HepG2 (cell line): ENCODE measurements around the gene CLDND2. TPM values are rescaled to one million over a fixed set of nuclear protein-coding genes. Genes with fewer than 3 reads are reported as not detected.

Experiments
- ATAC-seq: fragments of 200-7000 bp; cut with Tn5 transposase; 3 replicates; pipeline ENCODE4 v1.9.1; 2020; ENCODE audit warnings: mild to moderate bottlenecking, moderate library complexity
- BruUV-seq: library from RNA; stranded (reverse); fragments of 400-500 nt; replicated peaks from 2 replicates; lab custom pipeline; 2021; lab: Mats Ljungman, UMichigan
- CTCF ChIA-PET: fragments of 300-600 bp; formaldehyde crosslinking; extraction: SDS; loops from one replicate; lab custom pipeline; 2021; ENCODE audit warnings: low total read pairs, inconsistent platforms, low intra/inter-chr PET ratio; lab: Yijun Ruan, JAX
- POLR2A ChIA-PET: fragments of 350-600 bp; sonication (Branson Sonifier 250); formaldehyde crosslinking; loops from one replicate; lab custom pipeline; 2020; ENCODE audit warnings: antibody characterized with exemption, inconsistent platforms; lab: Yijun Ruan, JAX
- DNase-seq: peaks from one replicate; pipeline ENCODE4 v3.0.0-alpha.2; 2015; ENCODE audit warnings: low spot score
- FAIRE-seq: peaks from 3 replicates; lab custom pipeline; 2011; peaks lifted over from hg19 to GRCh38; lab: Jason Lieb, UNC
- H2AFZ ChIP-seq: one replicate; pipeline ENCODE4 v1.6.1; 2011; ENCODE audit warnings: low read length, inconsistent platforms
- H3K27ac ChIP-seq: fragments of 300-600 bp; 3 replicates; pipeline ENCODE4 v1.8.0; 2011; ENCODE audit warnings: mixed run types, mild to moderate bottlenecking, mixed read lengths, low read length, inconsistent platforms; ENCODE audit not compliant: insufficient read depth; ENCODE audit errors: extremely low read length
- H3K27me3 ChIP-seq, 2 experiments: fragments of 200-600 bp in 1 of 2; 2 replicates in 1 of 2; 3 replicates in 1 of 2; pipeline versions ENCODE4 v1.6.0 to v1.8.0; 2011; ENCODE audit warnings: low read length in 2 of 2, mild to moderate bottlenecking in 2 of 2, moderate library complexity in 2 of 2, inconsistent platforms in 1 of 2; ENCODE audit not compliant: insufficient read depth in 2 of 2, control insufficient read depth in 1 of 2
- H3K36me3 ChIP-seq, 2 experiments: fragments of 200-600 bp in 1 of 2; replicated peaks in 1 of 2; 2 replicates in 1 of 2; 3 replicates in 1 of 2; pipeline versions ENCODE4 v1.5.1 to v1.8.0; 2011; ENCODE audit warnings: low read length in 2 of 2, inconsistent platforms in 1 of 2; ENCODE audit not compliant: insufficient read depth in 2 of 2, control insufficient read depth in 1 of 2
- H3K4me1 ChIP-seq: 2 replicates; pipeline ENCODE4 v1.5.1; 2012; ENCODE audit warnings: low read length, inconsistent platforms; ENCODE audit not compliant: insufficient read depth
- H3K4me2 ChIP-seq: 2 replicates; pipeline ENCODE4 v1.6.0; 2011; ENCODE audit warnings: low read depth, low read length, inconsistent platforms
- H3K4me3 ChIP-seq, 3 experiments: fragments of 200-600 bp in 1 of 3; sonication (generic), shearing (Covaris generic) in 1 of 3; replicated peaks in 1 of 3; 2 replicates each; pipeline ENCODE4 v1.5.1; 2011 to 2016; ENCODE audit warnings: low read length in 3 of 3, inconsistent platforms in 2 of 3, low read depth in 2 of 3, mild to moderate bottlenecking in 2 of 3, control low read depth in 1 of 3, mixed read lengths in 1 of 3; ENCODE audit not compliant: insufficient read depth in 1 of 3
- H3K79me2 ChIP-seq: one replicate; pipeline ENCODE4 v1.6.1; 2011; ENCODE audit warnings: low read length, inconsistent platforms; ENCODE audit not compliant: insufficient read depth
- H3K9ac ChIP-seq: 2 replicates; pipeline ENCODE4 v1.6.0; 2011; ENCODE audit warnings: mild to moderate bottlenecking, low read depth, low read length, inconsistent platforms; ENCODE audit not compliant: insufficient read depth
- H3K9me3 ChIP-seq: 2 replicates; pipeline ENCODE4 v1.5.1; 2012; ENCODE audit warnings: mild to moderate bottlenecking, low read length
- H4K20me1 ChIP-seq: 2 replicates; pipeline ENCODE4 v1.6.0; 2011; ENCODE audit warnings: inconsistent platforms, mild to moderate bottlenecking, low read length, moderate library complexity; ENCODE audit not compliant: insufficient read depth
- DNMT3B ChIP-seq: conservative IDR thresholded peaks from 2 replicates; pipeline ENCODE4 v1.6.1; 2016; ENCODE audit warnings: missing biosample characterization, control low read depth
- ELK4 ChIP-seq: sonication (generic); formaldehyde crosslinking; IDR thresholded peaks from 2 replicates; pipeline ENCODE4 v1.9.0; 2021; ENCODE audit warnings: missing genetic modification reagents, borderline replicate concordance
- FOXO1 ChIP-seq: sonication (generic); formaldehyde crosslinking; IDR thresholded peaks from 2 replicates; pipeline ENCODE4 v1.4.0; 2020; ENCODE audit warnings: missing genetic modification reagents
- HCFC1 ChIP-seq: fragments of 150-350 bp; IDR thresholded peaks from 2 replicates; pipeline ENCODE4 v1.6.1; 2014; ENCODE audit warnings: low read depth, low read length
- HNRNPK ChIP-seq: fragments of 200-400 bp; formaldehyde crosslinking; IDR thresholded peaks from 2 replicates; pipeline ENCODE4 v1.6.1; 2018; ENCODE audit warnings: low read length, low read depth, moderate library complexity, mild to moderate bottlenecking; ENCODE audit not compliant: poor library complexity, severe bottlenecking
- ISX ChIP-seq: sonication (generic); formaldehyde crosslinking; conservative IDR thresholded peaks from 2 replicates; pipeline ENCODE4 v1.5.0; 2020; ENCODE audit warnings: missing genetic modification reagents
- KAT8 ChIP-seq: IDR thresholded peaks from 2 replicates; pipeline ENCODE4 v1.6.1; 2016; ENCODE audit warnings: missing genetic modification reagents, missing compliant biosample characterization
- MAFG ChIP-seq: sonication (generic); formaldehyde crosslinking; IDR thresholded peaks from 2 replicates; pipeline ENCODE4 v1.5.1; 2020; ENCODE audit warnings: mild to moderate bottlenecking, missing genetic modification reagents
- MIXL1 ChIP-seq: IDR thresholded peaks from 2 replicates; pipeline ENCODE4 v1.6.1; 2016
- MTERF4 ChIP-seq: sonication (generic); formaldehyde crosslinking; IDR thresholded peaks from 2 replicates; pipeline ENCODE4 v1.8.0; 2023; ENCODE audit warnings: mild to moderate bottlenecking, missing genetic modification reagents
- NFE2L2 ChIP-seq: fragments of 150-350 bp; IDR thresholded peaks from 2 replicates; pipeline ENCODE4 v1.6.1; 2014; ENCODE audit warnings: low read length
- NR1H2 ChIP-seq: sonication (generic); formaldehyde crosslinking; IDR thresholded peaks from 2 replicates; pipeline ENCODE4 v1.8.1; 2022; ENCODE audit warnings: low read depth, missing genetic modification reagents, borderline replicate concordance
- POLR2A ChIP-seq, 2 experiments: IDR thresholded peaks; 2 replicates each; pipeline ENCODE4 v1.6.1; 2011; ENCODE audit warnings: low read depth in 2 of 2, low read length in 2 of 2, mild to moderate bottlenecking in 1 of 2, moderate library complexity in 1 of 2; ENCODE audit not compliant: insufficient read depth in 1 of 2
- POLR2G ChIP-seq: fragments of 200-400 bp; formaldehyde crosslinking; IDR thresholded peaks from 2 replicates; pipeline ENCODE4 v1.6.1; 2018; ENCODE audit warnings: mild to moderate bottlenecking, low read depth, low read length, moderate library complexity
- RBM39 ChIP-seq: fragments of 200-400 bp; formaldehyde crosslinking; IDR thresholded peaks from one replicate; pipeline ENCODE4 v1.6.1; 2018; ENCODE audit warnings: antibody characterized with exemption, mild to moderate bottlenecking, low read depth, low read length; ENCODE audit not compliant: poor library complexity, severe bottlenecking
- ZNF329 ChIP-seq: sonication (generic); formaldehyde crosslinking; IDR thresholded peaks from 2 replicates; pipeline ENCODE4 v1.9.0; 2021; ENCODE audit warnings: low read depth, mild to moderate bottlenecking, missing genetic modification reagents
- ZNF513 ChIP-seq: sonication (generic); formaldehyde crosslinking; conservative IDR thresholded peaks from 2 replicates; pipeline ENCODE4 v1.5.0; 2020; ENCODE audit warnings: missing genetic modification reagents
- ZNF691 ChIP-seq: sonication (generic); formaldehyde crosslinking; IDR thresholded peaks from 2 replicates; pipeline ENCODE4 v1.4.0; 2020; ENCODE audit warnings: missing genetic modification reagents, low read depth, mild to moderate bottlenecking, borderline replicate concordance
- ZNF709 ChIP-seq: sonication (generic); formaldehyde crosslinking; IDR thresholded peaks from 2 replicates; pipeline ENCODE4 v1.5.0; 2020; ENCODE audit warnings: mild to moderate bottlenecking, missing genetic modification reagents
- ZNF788 ChIP-seq: sonication (generic); formaldehyde crosslinking; IDR thresholded peaks from 2 replicates; pipeline ENCODE4 v1.5.0; 2020; ENCODE audit warnings: mild to moderate bottlenecking, missing genetic modification reagents, borderline replicate concordance
- ZSCAN31 ChIP-seq: sonication (generic); formaldehyde crosslinking; IDR thresholded peaks from 2 replicates; pipeline ENCODE4 v1.5.0; 2020; ENCODE audit warnings: low read depth, mild to moderate bottlenecking, missing genetic modification reagents
- WGBS: methylation state at CpG from one replicate; pipeline ENCODE4 v1.1.6; 2017; ENCODE audit warnings: low lambda C conversion rate; 5-methylcytosine and 5-hydroxymethylcytosine counted together
- in situ Hi-C: cut with HindIII; loops from 2 replicates; pipeline ENCODE4 v1.10.0; 2017; ENCODE audit warnings: low pct_unique_long_range_greater_than_20kb; ENCODE audit not compliant: extremely low pct_ligation_motif_present
- intact Hi-C: fragments of 100-400 bp; cut with micrococcal nuclease; formaldehyde crosslinking; loops from one replicate; pipeline ENCODE4 v1.10.0; 2022; ENCODE audit not compliant: unreplicated experiment
- polyA plus RNA-seq, 8 experiments: library from polyadenylated mRNA; depleted of rRNA in 3 of 8; stranded (reverse) in 7 of 8; unstranded in 1 of 8; fragments of >200 nt; fragmentation: Illumina TruSeq in 4 of 8; extraction: Trizol in 4 of 8; gene quantifications; 2 replicates each; pipeline versions ENCODE4 v1.2.1 to v1.2.3, GENCODE V29; 2011 to 2016; ENCODE audit warnings: low read depth in 4 of 8, missing spikeins in 1 of 8, mixed read lengths in 1 of 8; ENCODE audit not compliant: insufficient read depth in 1 of 8
- total RNA-seq, 5 experiments: library from RNA; depleted of rRNA; stranded (reverse); fragments of >200 nt; fragmentation: Illumina TruSeq; extraction: Trizol; gene quantifications; 2 replicates each; pipeline ENCODE4 v1.2.3, GENCODE V29; 2016; ENCODE audit warnings: low read depth in 1 of 5

The CLDND2 gene
- total and polyA plus RNA-seq, 2 of the 13 experiments (the other 11 are each of a cell fraction or from before 2014, with no cell fraction given): 0.84 to 1.8 TPM

GRCh38 chr19:51339313-51339686, 29.5 kb downstream of the CLDND2 start:
- WGBS: 60% methylated on average over 10 of the region's 10 CpGs
- Histone ChIP-seq H3K9ac (peak overlapping the region; percentile 53), H3K9me3 (no peaks in the 10 kb centered on the region), H3K4me2 (peak overlapping the region; percentile 86), H3K36me3 (peaks cover 4 to 5% of the 10 kb centered on the region in 2 experiments; a peak in 3 of 5 replicates), H3K79me2 (no peaks in the 10 kb centered on the region), H3K4me1 (peaks cover 48% of the 10 kb centered on the region), H3K27me3 (no peaks in the 10 kb centered on the region), H3K27ac (peak overlapping the region; percentile 40), H3K4me3 (peak overlapping the region; percentile 67 to 80 (median 80)), H4K20me1 (peaks cover 7% of the 10 kb centered on the region; the same call in 1 of the 2 replicates), H2AFZ (no peak overlapping the region)
- ATAC-seq (no peak), DNase-seq (no peak), FAIRE-seq (no peak)
- intact Hi-C loops (loop anchor here (1.0 to 2.0 kb wide), 3 partner anchors 24 to 100 kb away; no protein-coding TSS in a partner anchor), in situ Hi-C loops (no loop called here)
- BruUV-seq: no TSS peak
- CTCF ChIA-PET: interaction anchor here (1.0 to 3.1 kb wide), 5 partner anchors 28 to 99 kb away, joined by 3 to 38 read pairs (median 9); no protein-coding TSS in a partner anchor
- POLR2A ChIA-PET: interaction anchor here (0.6 to 6.9 kb wide), 14 partner anchors 12 to 256 kb away, joined by 3 to 211 read pairs (median 9); partner anchors contain the start of genes ETFB, LIM2 and NKG7
- TF ChIP-seq HNRNPK (no peak), RBM39 (no peak), ZNF329 (CRISPR knock-in tag) (0 out of 2 replicates have a peak, but pooled peaks have one; percentile 12), NR1H2 (CRISPR knock-in tag) (no peak), KAT8 (CRISPR knock-in tag) (0 out of 2 replicates have a peak, but pooled peaks have one; percentile 2), POLR2G (0 out of 2 replicates have a peak, but pooled peaks have one; percentile 13), ZNF709 (CRISPR knock-in tag) (no peak), MIXL1 (CRISPR knock-in tag) (no peak), MAFG (CRISPR knock-in tag) (no peak), ZSCAN31 (CRISPR knock-in tag) (0 out of 2 replicates have a peak, but pooled peaks have one; percentile 28), ZNF513 (CRISPR knock-in tag) (no peak), ZNF691 (no peak), NFE2L2 (no peak), ZNF788 (CRISPR knock-in tag) (no peak), FOXO1 (CRISPR knock-in tag) (no peak), POLR2A (IDR thresholded peaks at IDR 0.05; ENCODE audit: insufficient read depth in 1 of 2, low read depth in 2 of 2, low read length in 2 of 2) (0 out of 4 replicates have a peak, but pooled peaks of 1 of the 2 experiments have one; percentile 6), DNMT3B (CRISPR knock-in tag) (no peak), ELK4 (no peak), MTERF4 (CRISPR knock-in tag) (0 out of 2 replicates have a peak, but pooled peaks have one; percentile 57), ISX (CRISPR knock-in tag) (no peak), HCFC1 (no peak)
